Activated naive CD8-positive, alpha-beta T cell treated with anti-CD3 and anti-CD28 coated beads for 36 hours (primary cell): ENCODE data around the gene F8. TPM values are rescaled to one million over a fixed set of nuclear protein-coding genes. Genes with fewer than 3 reads are reported as not detected.
"Not testable (repeated sequence)": the region's sequence is repeated elsewhere in the genome, so short reads cannot be mapped to it uniquely, and the experiment has no call there.

Source experiments
- DNase-seq: peaks from one replicate; pipeline ENCODE4 v3.0.0; 2021
- H3K27ac Mint-ChIP-seq: one replicate; pipeline ENCODE4 v1.8.0; 2022; ENCODE audit warnings: mild to moderate bottlenecking, moderate library complexity, mixed read lengths
- H3K27me3 Mint-ChIP-seq: one replicate; pipeline ENCODE4 v1.8.0; 2022; ENCODE audit warnings: mild to moderate bottlenecking, mixed read lengths
- H3K36me3 Mint-ChIP-seq: one replicate; pipeline ENCODE4 v1.8.0; 2021; ENCODE audit warnings: mild to moderate bottlenecking, mixed read lengths
- H3K4me1 Mint-ChIP-seq: one replicate; pipeline ENCODE4 v1.8.0; 2021; ENCODE audit warnings: mixed read lengths
- H3K4me3 Mint-ChIP-seq: one replicate; pipeline ENCODE4 v1.8.0; 2022; ENCODE audit warnings: mild to moderate bottlenecking, moderate library complexity, mixed read lengths
- H3K9me3 Mint-ChIP-seq: one replicate; pipeline ENCODE4 v1.8.0; 2022; ENCODE audit warnings: mixed read lengths
- total RNA-seq, 2 experiments: library from RNA; stranded (reverse); gene quantifications; one replicate each; pipeline ENCODE4 v1.2.3, GENCODE V29; 2021

F8 gene
- total RNA-seq, 2 experiments from 2014 or later = 4.3 TPM

DNA sequence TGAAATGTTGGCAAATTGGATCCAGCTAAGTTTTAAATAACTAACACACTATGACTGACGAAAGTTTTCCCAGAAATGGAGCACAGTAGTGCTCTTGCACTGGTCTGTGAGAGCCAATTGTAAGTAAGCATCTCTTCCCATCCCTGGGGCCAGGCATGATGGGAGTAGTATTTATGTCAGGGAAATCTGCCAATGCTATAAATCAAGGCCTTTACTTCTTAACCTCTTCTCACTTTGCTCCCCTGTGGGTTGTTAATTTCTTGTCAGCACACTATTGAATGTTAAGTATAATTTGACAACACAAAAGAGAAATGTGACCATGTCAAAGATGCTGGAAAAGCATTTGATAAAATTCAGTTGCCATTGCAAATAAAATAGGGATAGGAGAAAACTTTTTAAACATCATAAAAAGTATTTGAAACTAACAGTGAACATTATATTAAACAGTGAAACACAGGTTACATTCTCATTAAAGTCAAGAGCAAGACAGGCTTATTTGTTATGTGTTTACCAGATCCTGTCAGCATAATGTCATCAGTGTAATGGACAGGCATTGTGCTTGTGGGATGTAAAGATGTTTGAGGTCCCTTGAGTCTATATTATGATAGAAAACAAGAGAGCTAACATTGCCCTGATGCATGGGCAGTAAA is 131.4 kb downstream of the F8 start:
- H3K36me3 Mint-ChIP-seq = peaks cover 4% of the 10 kb centered on the region
- DNase-seq = no peak
- no peak overlapping the region for H3K4me3 Mint-ChIP-seq
- no peak overlapping the region for H3K27ac Mint-ChIP-seq
- no peaks in the 10 kb centered on the region for H3K27me3 Mint-ChIP-seq
- H3K4me1 Mint-ChIP-seq = peaks cover 6% of the 10 kb centered on the region
- no peaks in the 10 kb centered on the region for H3K9me3 Mint-ChIP-seq

- H3K27me3 Mint-ChIP-seq, H3K4me1 Mint-ChIP-seq, H3K27ac Mint-ChIP-seq, DNase-seq, H3K4me3 Mint-ChIP-seq, H3K36me3 Mint-ChIP-seq, H3K9me3 Mint-ChIP-seq: not testable (repeated sequence)
Measured at GRCh38 chrX:154886789-154887221, 135.7 kb downstream of the F8 start.

DNA sequence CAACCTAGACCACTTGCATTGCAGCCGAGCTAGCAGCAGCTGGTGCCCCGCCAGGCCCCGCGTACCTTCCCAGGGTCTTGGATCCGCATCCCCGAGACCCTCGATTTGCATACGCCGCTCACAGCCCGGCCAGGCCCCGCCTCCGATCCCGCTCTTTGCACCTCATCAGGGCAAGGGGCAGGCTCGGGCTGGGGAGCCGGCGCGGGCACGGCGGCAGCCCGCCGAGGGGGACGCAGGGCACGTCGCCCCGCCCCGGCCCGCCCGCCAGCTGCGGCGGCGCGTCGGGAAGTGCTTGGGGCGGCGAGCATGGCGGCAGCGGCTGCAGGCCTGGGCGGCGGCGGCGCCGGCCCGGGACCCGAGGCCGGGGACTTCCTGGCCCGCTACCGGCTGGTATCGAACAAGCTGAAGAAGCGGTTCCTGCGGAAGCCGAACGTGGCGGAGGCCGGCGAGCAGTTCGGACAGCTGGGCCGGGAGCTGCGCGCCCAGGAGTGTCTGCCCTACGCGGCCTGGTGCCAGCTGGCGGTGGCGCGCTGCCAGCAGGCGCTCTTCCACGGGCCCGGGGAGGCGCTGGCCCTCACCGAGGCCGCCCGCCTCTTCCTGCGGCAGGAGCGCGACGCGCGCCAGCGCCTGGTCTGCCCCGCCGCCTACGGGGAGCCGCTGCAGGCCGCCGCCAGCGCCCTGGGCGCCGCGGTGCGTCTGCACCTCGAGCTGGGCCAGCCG is 136.3 kb downstream of the F8 start, which contains the start of gene F8A1:
F8A1 (plus strand) TSS at position 287 of the 720 bp plus-strand sequence; CDS start at position 307, 20 bp downstream.
- not testable (repeated sequence) for H3K4me3 Mint-ChIP-seq, H3K27me3 Mint-ChIP-seq, H3K36me3 Mint-ChIP-seq, H3K27ac Mint-ChIP-seq, H3K4me1 Mint-ChIP-seq, DNase-seq, H3K9me3 Mint-ChIP-seq

GRCh38 chrX:154885549-154885948 is 137.0 kb downstream of the F8 start:
- not testable (repeated sequence) for H3K36me3 Mint-ChIP-seq, DNase-seq, H3K27me3 Mint-ChIP-seq, H3K4me3 Mint-ChIP-seq, H3K4me1 Mint-ChIP-seq, H3K9me3 Mint-ChIP-seq, H3K27ac Mint-ChIP-seq

DNA sequence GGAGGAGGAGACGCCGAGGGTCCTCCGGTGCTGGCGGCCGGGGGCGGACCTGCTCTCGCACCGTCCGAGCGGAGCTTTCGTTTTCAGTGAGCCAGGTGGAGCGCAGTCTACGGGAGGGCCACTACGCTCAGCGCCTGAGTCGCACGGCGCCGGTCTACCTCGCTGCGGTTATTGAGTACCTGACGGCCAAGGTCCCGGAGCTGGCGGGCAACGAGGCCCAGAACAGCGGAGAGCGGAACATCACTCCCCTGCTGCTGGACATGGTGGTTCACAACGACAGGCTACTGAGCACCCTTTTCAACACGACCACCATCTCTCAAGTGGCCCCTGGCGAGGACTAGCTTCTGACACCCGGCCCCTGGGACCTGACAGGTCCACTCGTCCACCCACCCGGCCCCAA is 137.5 kb downstream of the F8 start:
- not testable (repeated sequence) for H3K27ac Mint-ChIP-seq, H3K36me3 Mint-ChIP-seq, H3K4me1 Mint-ChIP-seq, DNase-seq, H3K9me3 Mint-ChIP-seq, H3K4me3 Mint-ChIP-seq, H3K27me3 Mint-ChIP-seq

DNA sequence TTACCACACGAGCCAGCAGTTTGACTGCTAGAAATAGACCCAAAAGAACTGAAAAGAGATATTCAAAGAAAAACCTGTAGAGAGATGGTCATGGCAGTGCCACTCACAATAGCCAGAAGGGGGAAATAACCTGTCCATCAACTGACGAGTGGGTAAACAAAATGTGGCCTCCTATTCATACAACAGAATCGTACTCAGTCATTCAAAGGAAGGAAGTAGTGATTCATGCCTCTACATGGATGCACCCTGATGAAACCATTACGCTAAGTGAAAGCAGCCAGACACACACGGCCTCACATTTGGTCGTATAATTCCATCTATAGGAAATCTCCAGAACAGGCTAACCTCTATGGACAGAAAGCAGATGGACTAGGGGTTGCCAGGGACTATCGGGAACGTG is 138.5 kb downstream of the F8 start:
- not testable (repeated sequence) for H3K27ac Mint-ChIP-seq

GRCh38 chrX:154873329-154873728 is 149.2 kb downstream of the F8 start:
- Mint-ChIP-seq H3K4me3 (no peak overlapping the region), H3K4me1 (no peaks in the 10 kb centered on the region), H3K27me3 (no peaks in the 10 kb centered on the region), H3K9me3 (peaks cover 10% of the 10 kb centered on the region), H3K27ac (no peak overlapping the region), H3K36me3 (peaks cover 2% of the 10 kb centered on the region)
- DNase-seq = no peak

More for the DNA sequence above, 138.5 kb downstream of the F8 start:
- not testable (repeated sequence) for H3K27me3 Mint-ChIP-seq, DNase-seq, H3K4me1 Mint-ChIP-seq, H3K36me3 Mint-ChIP-seq, H3K9me3 Mint-ChIP-seq, H3K4me3 Mint-ChIP-seq

- not testable (repeated sequence) for H3K27me3 Mint-ChIP-seq, H3K4me3 Mint-ChIP-seq, H3K4me1 Mint-ChIP-seq, H3K27ac Mint-ChIP-seq, H3K36me3 Mint-ChIP-seq, DNase-seq
- H3K9me3 Mint-ChIP-seq = peaks cover 13% of the 10 kb centered on the region
Measured at GRCh38 chrX:154868522-154868921, 154.0 kb downstream of the F8 start.

- Mint-ChIP-seq H3K4me1 (no peaks in the 10 kb centered on the region), H3K9me3 (no peaks in the 10 kb centered on the region), H3K27me3 (no peaks in the 10 kb centered on the region), H3K36me3 (peaks cover 4% of the 10 kb centered on the region), H3K4me3 (no peak overlapping the region), H3K27ac (no peak overlapping the region)
- no peak for DNase-seq
Measured at GRCh38 chrX:154855256-154855655, 167.3 kb downstream of the F8 start.

DNA sequence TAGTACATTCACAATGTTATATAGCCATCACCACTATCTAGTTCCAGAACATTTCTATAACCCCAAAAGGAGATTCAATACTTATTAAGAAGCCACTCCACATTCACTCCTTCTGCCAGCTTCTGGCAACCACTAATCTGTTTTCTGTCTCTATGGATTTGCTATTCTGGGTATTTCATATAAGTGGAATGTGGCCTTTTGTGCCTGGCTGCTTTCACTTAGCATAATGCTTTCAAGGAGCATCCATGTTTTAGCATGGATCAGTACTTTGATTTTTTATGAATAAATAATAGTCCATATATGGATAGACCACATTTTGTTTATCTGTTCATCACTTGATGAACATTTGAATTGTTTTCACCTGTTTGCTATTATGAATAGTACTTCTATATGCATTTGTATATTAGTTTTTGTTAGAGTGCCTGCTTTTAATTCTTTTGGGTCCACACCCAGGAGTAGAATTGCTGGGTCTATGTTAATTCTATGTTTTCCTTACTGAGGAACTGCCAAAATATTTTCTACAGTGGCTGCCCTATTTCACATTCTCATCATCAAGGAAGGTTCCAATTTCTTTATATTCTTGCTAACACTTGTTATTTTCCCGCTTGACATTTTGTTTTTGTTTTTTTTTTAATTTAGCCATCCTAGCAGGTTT is 171.4 kb downstream of the F8 start:
- Mint-ChIP-seq H3K36me3 (peaks cover 3% of the 10 kb centered on the region), H3K4me3 (no peak overlapping the region), H3K27me3 (no peaks in the 10 kb centered on the region), H3K4me1 (no peaks in the 10 kb centered on the region), H3K9me3 (no peaks in the 10 kb centered on the region), H3K27ac (no peak overlapping the region)
- no peak for DNase-seq

GRCh38 chrX:154840856-154841255 is 181.7 kb downstream of the F8 start:
- Mint-ChIP-seq H3K27ac (no peak overlapping the region), H3K4me1 (no peaks in the 10 kb centered on the region), H3K4me3 (no peak overlapping the region), H3K36me3 (no peaks in the 10 kb centered on the region), H3K27me3 (no peaks in the 10 kb centered on the region), H3K9me3 (no peaks in the 10 kb centered on the region)
- no peak for DNase-seq

DNA sequence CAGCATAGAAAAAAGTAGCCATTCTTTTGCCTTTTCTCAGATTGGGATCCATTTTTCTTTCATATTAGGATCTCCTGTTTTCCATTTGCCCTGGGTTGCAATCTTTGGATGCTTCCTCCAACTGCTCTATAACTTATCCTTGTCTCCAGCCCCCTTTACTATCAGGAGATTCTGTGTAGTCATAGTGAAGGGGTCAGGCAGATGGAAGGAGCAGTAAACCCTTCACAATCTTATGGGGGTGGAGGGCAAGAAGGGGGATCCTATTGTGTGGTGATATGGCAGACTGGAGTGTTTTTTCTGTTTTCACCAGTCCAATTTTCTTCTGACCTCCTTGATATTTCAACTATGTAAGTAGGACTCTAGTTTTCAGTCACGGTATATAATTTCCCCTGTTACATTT is 186.4 kb downstream of the F8 start:
- H3K4me3 Mint-ChIP-seq = no peak overlapping the region

GRCh38 chrX:154834562-154834961 is 188.0 kb downstream of the F8 start, which contains the start of gene SMIM9:
Gene SMIM9 (minus strand): TSS chrX:154834662. CDS start chrX:154830856, 3,806 bp downstream.
- H3K27me3 Mint-ChIP-seq = peaks cover 5% of the 10 kb centered on the region
- no peak within 1 kb of the TSS for H3K27ac Mint-ChIP-seq
- H3K4me3 Mint-ChIP-seq = no peak within 1 kb of the TSS
- no peaks in the 10 kb centered on the region for H3K36me3 Mint-ChIP-seq
- no peaks in the 10 kb centered on the region for H3K9me3 Mint-ChIP-seq
- peaks cover 5% of the 10 kb centered on the region for H3K4me1 Mint-ChIP-seq
- DNase-seq = no peak

More for the DNA sequence above, 186.4 kb downstream of the F8 start:
- no peaks in the 10 kb centered on the region for H3K36me3 Mint-ChIP-seq
- H3K27ac Mint-ChIP-seq = no peak overlapping the region
- DNase-seq = no peak
- no peaks in the 10 kb centered on the region for H3K27me3 Mint-ChIP-seq
- H3K4me1 Mint-ChIP-seq = no peaks in the 10 kb centered on the region
- no peaks in the 10 kb centered on the region for H3K9me3 Mint-ChIP-seq

- Mint-ChIP-seq H3K9me3 (no peaks in the 10 kb centered on the region), H3K27me3 (peaks cover 5% of the 10 kb centered on the region), H3K27ac (no peak overlapping the region), H3K4me3 (no peak overlapping the region), H3K36me3 (no peaks in the 10 kb centered on the region), H3K4me1 (peaks cover 10% of the 10 kb centered on the region)
- DNase-seq = no peak
Measured at GRCh38 chrX:154833746-154834274, 188.7 kb downstream of the F8 start.

- DNase-seq = no peak
- H3K9me3 Mint-ChIP-seq = no peaks in the 10 kb centered on the region
- no peaks in the 10 kb centered on the region for H3K36me3 Mint-ChIP-seq
- no peak overlapping the region for H3K27ac Mint-ChIP-seq
- no peak overlapping the region for H3K4me3 Mint-ChIP-seq
- peaks cover 5% of the 10 kb centered on the region for H3K27me3 Mint-ChIP-seq
- peaks cover 22% of the 10 kb centered on the region for H3K4me1 Mint-ChIP-seq
Measured at GRCh38 chrX:154829926-154830442, 192.5 kb downstream of the F8 start.
